Colon (tissue), 2 donors: ENCODE data around the gene KRTAP9-7.

Source experiments
- FAIRE-seq: peaks from 2 replicates; lab custom pipeline; 2012; peaks lifted over from hg19 to GRCh38; lab: Jason Lieb, UNC
- donor health status: control.
- donor health status: control.

Gene KRTAP9-7

DNA sequence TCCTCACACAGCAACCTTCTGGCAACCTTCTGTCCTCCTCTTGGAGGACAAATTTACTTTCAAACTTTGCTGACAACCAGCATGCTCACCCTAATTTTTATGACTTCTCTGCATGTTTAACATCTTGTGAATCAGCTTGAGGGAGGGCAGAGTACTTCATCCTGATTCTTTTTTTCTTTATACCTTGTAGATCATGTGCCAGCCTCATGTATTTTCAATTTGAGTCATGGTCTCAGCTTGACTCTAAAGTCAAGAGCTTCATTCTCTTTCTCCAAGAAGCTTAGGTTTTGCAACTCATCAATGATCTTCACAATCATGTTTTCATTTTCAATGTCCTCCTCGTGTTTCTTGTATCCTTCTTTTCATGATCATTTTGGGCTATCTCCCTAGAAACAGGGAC lies 3.6 kb upstream of the KRTAP9-7 start:
- FAIRE-seq = no peak

DNA sequence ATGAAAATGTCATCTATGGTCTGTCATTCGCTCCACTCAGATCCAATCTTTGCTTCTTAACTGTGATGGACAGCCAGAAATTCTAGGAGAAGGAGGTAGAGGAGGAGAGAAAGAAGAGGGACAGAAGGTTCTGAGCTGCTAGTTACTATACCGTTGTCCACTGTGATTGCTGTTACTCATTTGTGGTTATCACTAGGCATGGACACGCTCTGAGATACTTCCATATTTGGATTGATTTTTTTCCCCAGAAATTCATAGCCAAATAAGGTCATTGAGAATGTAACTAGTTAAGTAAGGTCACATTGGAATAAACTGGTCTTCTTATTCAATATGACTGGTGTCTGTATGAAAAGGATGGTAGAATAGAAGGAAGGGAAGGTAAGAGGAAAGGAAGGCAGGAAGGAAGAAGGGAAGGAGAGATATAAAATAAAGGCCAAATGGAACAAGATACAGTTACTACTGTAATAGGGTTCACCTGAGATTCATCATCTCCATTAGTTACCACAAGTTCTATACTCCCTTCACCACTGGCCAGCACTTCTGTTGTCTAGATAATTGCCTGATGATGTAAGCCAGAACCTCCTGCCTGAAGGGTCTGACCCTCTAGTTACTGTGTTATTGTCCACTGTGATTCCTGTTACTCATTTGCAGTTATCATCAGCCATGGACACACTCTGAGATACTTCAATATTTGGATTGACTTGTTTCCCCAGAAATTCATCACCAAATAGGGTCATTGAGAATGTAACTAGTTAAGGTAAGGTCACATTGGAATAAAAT lies 2.9 kb downstream of the KRTAP9-7 start:
- FAIRE-seq = no peak

- no peak for FAIRE-seq
These were observed 8.5 kb downstream of the KRTAP9-7 start for GRCh38 chr17:41284043-41284442.

DNA sequence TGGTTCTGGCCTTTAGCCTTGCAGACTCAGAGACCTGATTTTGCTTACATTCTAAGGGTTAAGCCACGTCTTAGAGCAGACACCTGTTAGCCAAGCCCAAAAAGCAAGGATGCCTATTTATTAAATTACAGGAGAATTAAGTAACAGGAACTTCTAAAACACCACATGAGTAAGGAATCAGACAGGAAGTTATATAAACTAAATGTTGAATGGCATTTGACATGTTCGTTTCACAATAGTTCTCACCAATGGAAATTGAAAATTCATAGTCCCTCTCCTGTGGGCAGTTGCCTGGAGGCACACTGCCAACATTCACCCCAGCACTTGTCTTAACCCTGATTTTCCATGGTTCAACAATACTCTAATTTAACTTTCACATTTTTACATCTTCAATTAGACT lies 9.0 kb downstream of the KRTAP9-7 start:
- FAIRE-seq = no peak

DNA sequence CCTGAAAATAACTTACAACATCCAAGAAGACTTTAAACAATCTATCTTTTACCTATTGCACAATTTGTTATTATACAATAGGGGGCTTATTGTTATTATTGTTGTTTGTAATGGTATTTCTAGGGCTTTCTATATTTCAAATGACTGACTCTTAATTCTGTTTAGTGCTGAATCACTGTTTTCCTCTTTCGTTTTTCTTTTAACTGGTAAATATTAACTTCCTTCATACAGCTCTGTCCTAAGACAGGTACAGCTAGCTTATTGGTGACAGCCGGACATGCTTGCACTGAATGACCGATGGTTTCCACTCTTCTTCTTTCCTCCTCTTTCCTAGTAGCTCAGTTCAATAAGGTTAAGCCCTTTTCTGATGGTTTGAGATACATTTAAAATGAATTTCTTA lies 11.6 kb downstream of the KRTAP9-7 start:
- no peak for FAIRE-seq

GRCh38 chr17:41294016-41294415 lies 18.5 kb downstream of the KRTAP9-7 start:
- no peak for FAIRE-seq

DNA sequence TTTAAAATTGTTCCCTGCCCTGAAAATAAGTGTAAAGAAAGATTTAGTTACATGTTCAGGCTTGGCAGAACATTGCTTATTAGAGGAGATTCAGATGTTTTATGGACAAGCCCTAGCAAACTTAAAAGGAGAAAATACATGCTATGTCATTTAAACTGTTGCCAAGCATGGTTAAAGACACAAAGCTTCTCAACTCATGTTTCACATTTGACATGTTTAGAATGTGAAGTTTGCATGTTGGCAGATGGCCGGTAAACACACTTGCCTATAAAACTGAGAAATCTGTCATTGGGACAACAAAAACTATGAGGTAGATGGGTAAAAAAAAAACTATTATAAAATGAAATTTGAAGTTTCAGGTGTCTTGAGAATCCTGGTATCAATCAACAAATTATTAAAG lies 21.3 kb downstream of the KRTAP9-7 start:
- no peak for FAIRE-seq

- FAIRE-seq = no peak
These were observed 23.1 kb downstream of the KRTAP9-7 start for GRCh38 chr17:41298458-41299135.

GRCh38 chr17:41301204-41301790 lies 25.8 kb downstream of the KRTAP9-7 start:
- FAIRE-seq = no peak

- no peak for FAIRE-seq
These were observed 26.7 kb downstream of the KRTAP9-7 start, which contains the start of gene KRTAP29-1 for GRCh38 chr17:41301916-41302901. KRTAP29-1 (minus strand) TSS chr17:41302851; CDS start chr17:41302851, 0 bp downstream.

- no peak for FAIRE-seq
These were observed 27.5 kb downstream of the KRTAP9-7 start for GRCh38 chr17:41302981-41303380.

DNA sequence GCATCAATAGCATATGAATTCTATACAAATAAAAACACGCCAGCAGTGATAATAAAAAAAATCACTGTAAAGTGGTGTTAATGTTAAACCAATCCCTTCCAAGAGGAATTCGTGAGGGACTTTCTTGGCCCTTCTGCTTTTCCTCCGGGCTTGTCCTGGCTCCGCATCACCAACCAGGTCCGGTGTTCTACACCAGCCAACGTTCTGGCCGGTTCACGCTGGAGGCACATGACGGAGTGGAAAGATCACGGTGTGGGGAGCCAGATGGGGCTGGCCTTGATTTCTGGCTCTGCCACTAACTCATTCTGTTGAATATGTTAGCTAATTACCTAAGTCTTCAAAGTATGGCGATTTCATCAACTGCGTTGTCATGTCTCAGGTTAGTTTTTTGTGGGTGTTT lies 28.6 kb downstream of the KRTAP9-7 start:
- FAIRE-seq = no peak

GRCh38 chr17:41307647-41308046 lies 32.1 kb downstream of the KRTAP9-7 start:
- no peak for FAIRE-seq

GRCh38 chr17:41308251-41308917 lies 32.9 kb downstream of the KRTAP9-7 start:
- no peak for FAIRE-seq

- no peak for FAIRE-seq
These were observed 33.4 kb downstream of the KRTAP9-7 start, which contains the start of gene KRTAP16-1 for GRCh38 chr17:41308918-41309359. KRTAP16-1 (minus strand) TSS chr17:41309309; CDS start chr17:41309253, 56 bp downstream.

DNA sequence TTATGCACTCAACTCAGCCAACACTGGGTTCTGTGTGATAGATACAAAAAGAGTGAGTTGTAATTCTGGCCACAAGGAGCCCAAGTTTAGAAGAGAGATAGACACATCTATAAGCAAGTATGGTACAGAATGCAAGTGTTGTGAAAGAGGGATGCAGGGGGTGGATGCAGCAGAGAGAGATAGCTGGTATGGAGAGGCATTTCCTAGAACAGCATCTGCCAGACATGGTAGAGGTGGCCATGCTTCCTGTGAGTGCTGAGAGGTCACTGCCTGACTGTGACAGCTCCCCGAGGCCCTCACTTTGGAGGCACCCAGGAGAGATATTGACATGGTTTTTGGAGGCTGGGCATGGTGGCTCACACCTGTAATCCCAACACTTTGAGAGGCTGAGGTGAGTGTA lies 35.6 kb downstream of the KRTAP9-7 start:
- no peak for FAIRE-seq

- no peak for FAIRE-seq
These were observed 39.8 kb downstream of the KRTAP9-7 start, which contains the start of gene KRTAP17-1 for GRCh38 chr17:41315204-41315794. KRTAP17-1 (minus strand) TSS chr17:41315710; CDS start chr17:41315650, 60 bp downstream.

GRCh38 chr17:41315814-41316445 lies 40.4 kb downstream of the KRTAP9-7 start:
- no peak for FAIRE-seq

DNA sequence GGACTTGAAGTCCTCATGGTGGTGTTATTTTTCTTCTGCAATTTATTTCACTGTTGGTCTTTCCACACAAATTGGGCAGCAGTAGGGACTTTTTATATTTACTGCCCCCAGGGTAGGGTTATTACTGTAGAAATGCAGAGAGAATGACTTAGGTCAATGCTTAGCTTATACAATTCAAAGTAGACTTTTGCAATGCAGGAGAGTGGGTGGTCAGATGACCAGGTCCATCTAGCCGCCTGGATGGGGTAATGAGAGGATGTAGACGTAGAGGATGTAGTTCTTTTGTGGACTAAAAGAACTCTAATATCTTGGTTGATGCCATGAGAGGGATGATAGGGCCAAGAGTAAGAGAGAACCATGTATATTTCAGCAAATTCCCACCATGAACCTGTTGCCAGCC lies 42.7 kb downstream of the KRTAP9-7 start:
- no peak for FAIRE-seq
